NCI-H2171 treated with DMSO at 0.1 percent for 48 hours (cell line): Measurements from ENCODE around the gene MANEA.
A peak's percentile ranks its signal among the peaks of the same experiment; 100 is the strongest.

Experiments used
- DNase-seq: peaks from one replicate; lab custom pipeline; 2025; lab: John Stamatoyannopoulos, UW

MANEA gene

GRCh38 chr6:95587989-95588388, 10.7 kb downstream of the MANEA start:
- DNase-seq: no peak

GRCh38 chr6:95589067-95589466, 11.7 kb downstream of the MANEA start:
- DNase-seq: no peak

- DNase-seq: no peak
Observed at GRCh38 chr6:95589826-95590570, 12.7 kb downstream of the MANEA start.

- DNase-seq: no peak
Observed at GRCh38 chr6:95593025-95593424, 15.7 kb downstream of the MANEA start.

GRCh38 chr6:95596021-95596420, 18.7 kb downstream of the MANEA start:
- DNase-seq: no peak

- no peak for DNase-seq
Observed at GRCh38 chr6:95599706-95600105, 22.4 kb downstream of the MANEA start.

GRCh38 chr6:95601133-95601532, 23.8 kb downstream of the MANEA start:
- DNase-seq: no peak

- DNase-seq: no peak
Observed at GRCh38 chr6:95614094-95614493, 36.8 kb downstream of the MANEA start.

- DNase-seq: peak; percentile 40
Observed at GRCh38 chr6:95629551-95629950, 52.2 kb downstream of the MANEA start.

GRCh38 chr6:95636552-95637431, 59.5 kb downstream of the MANEA start:
- no peak for DNase-seq

- DNase-seq: peak; percentile 68
Observed at GRCh38 chr6:95648636-95649035, 71.3 kb downstream of the MANEA start.

GRCh38 chr6:95649451-95649850, 72.1 kb downstream of the MANEA start:
- no peak for DNase-seq

- no peak for DNase-seq
Observed at GRCh38 chr6:95654176-95654575, 76.8 kb downstream of the MANEA start.

- DNase-seq: peak; percentile 98
Observed at GRCh38 chr6:95658886-95659285, 81.6 kb downstream of the MANEA start.
